Measurements from ENCODE around the gene MAD1L1.
"Not testable (repeated sequence)": the region's sequence is repeated elsewhere in the genome, so short reads cannot be mapped to it uniquely, and the experiment has no call there.

MAD1L1 gene

GRCh38 chr7:2232766-2233520 lies at the start of gene MAD1L1:
MAD1L1 (minus strand) TSS chr7:2232945; CDS start chr7:2230133, 2,812 bp downstream.
- in situ Hi-C loops (cut with MboI; ENCODE audit: low sequenced_read_pairs), result no loop called here

GRCh38 chr7:2282185-2282751 lies 49.5 kb upstream of the MAD1L1 start:
- in situ Hi-C loops (cut with MboI; ENCODE audit: low sequenced_read_pairs), result no loop called here

GRCh38 chr7:2281541-2281940 lies 48.8 kb upstream of the MAD1L1 start:
- in situ Hi-C loops (cut with MboI; ENCODE audit: low sequenced_read_pairs), result no loop called here

GRCh38 chr7:2280424-2280823 lies 47.7 kb upstream of the MAD1L1 start:
- in situ Hi-C loops (cut with MboI; ENCODE audit: low sequenced_read_pairs), result no loop called here

- in situ Hi-C loops (cut with MboI; ENCODE audit: low sequenced_read_pairs), result no loop called here
These were observed 47.2 kb upstream of the MAD1L1 start for GRCh38 chr7:2279896-2280295.

- in situ Hi-C loops (cut with MboI; ENCODE audit: low sequenced_read_pairs), result no loop called here
These were observed 45.3 kb upstream of the MAD1L1 start for GRCh38 chr7:2278026-2278425.

GRCh38 chr7:2276107-2276506 lies 43.4 kb upstream of the MAD1L1 start:
- in situ Hi-C loops (cut with MboI; ENCODE audit: low sequenced_read_pairs), result no loop called here

GRCh38 chr7:2275101-2275500 lies 42.4 kb upstream of the MAD1L1 start:
- in situ Hi-C loops (cut with MboI; ENCODE audit: low sequenced_read_pairs), result no loop called here

- in situ Hi-C loops (cut with MboI; ENCODE audit: low sequenced_read_pairs), result no loop called here
These were observed 41.9 kb upstream of the MAD1L1 start for GRCh38 chr7:2274666-2275065.

- in situ Hi-C loops (cut with MboI; ENCODE audit: low sequenced_read_pairs), result no loop called here
These were observed 41.1 kb upstream of the MAD1L1 start for GRCh38 chr7:2273866-2274265.

- in situ Hi-C loops (cut with MboI; ENCODE audit: low sequenced_read_pairs), result no loop called here
These were observed 39.3 kb upstream of the MAD1L1 start for GRCh38 chr7:2272031-2272430.

- in situ Hi-C loops (cut with MboI; ENCODE audit: low sequenced_read_pairs), result no loop called here
These were observed 38.7 kb upstream of the MAD1L1 start for GRCh38 chr7:2271273-2272026.

- in situ Hi-C loops (cut with MboI; ENCODE audit: low sequenced_read_pairs), result no loop called here
These were observed 37.8 kb upstream of the MAD1L1 start for GRCh38 chr7:2270495-2270894.

GRCh38 chr7:2269991-2270460 lies 37.3 kb upstream of the MAD1L1 start:
- in situ Hi-C loops (cut with MboI; ENCODE audit: low sequenced_read_pairs), result no loop called here

GRCh38 chr7:2269089-2269990 lies 36.6 kb upstream of the MAD1L1 start:
- in situ Hi-C loops (cut with MboI; ENCODE audit: low sequenced_read_pairs), result not testable (repeated sequence)

GRCh38 chr7:2266911-2267310 lies 34.2 kb upstream of the MAD1L1 start:
- in situ Hi-C loops (cut with MboI; ENCODE audit: low sequenced_read_pairs), result no loop called here

- in situ Hi-C loops (cut with MboI; ENCODE audit: low sequenced_read_pairs), result no loop called here
These were observed 31.4 kb upstream of the MAD1L1 start for GRCh38 chr7:2264158-2264557.

- in situ Hi-C loops (cut with MboI; ENCODE audit: low sequenced_read_pairs), result no loop called here
These were observed 30.4 kb upstream of the MAD1L1 start for GRCh38 chr7:2263176-2263575.

GRCh38 chr7:2261611-2262010 lies 28.9 kb upstream of the MAD1L1 start:
- in situ Hi-C loops (cut with MboI; ENCODE audit: low sequenced_read_pairs), result no loop called here

- in situ Hi-C loops (cut with MboI; ENCODE audit: low sequenced_read_pairs), result no loop called here
These were observed 28.1 kb upstream of the MAD1L1 start for GRCh38 chr7:2260820-2261219.

GRCh38 chr7:2259480-2259879 lies 26.7 kb upstream of the MAD1L1 start:
- in situ Hi-C loops (cut with MboI; ENCODE audit: low sequenced_read_pairs), result no loop called here

Data from HL-60/S4 treated with retinoic acid at 250 ng/mL for 4 days and 3 days (cell line).